Testis (tissue), 2 donors: Measurements from ENCODE around the gene BMP7.

Experiments
- CTCF ChIP-seq, 3 experiments: fragments of 450-650 bp in 2 of 3; fragments of 200-600 bp in 1 of 3; sonication (generic) in 1 of 3; IDR thresholded peaks; one replicate each; pipeline ENCODE4 v1.5.1; 2016 to 2019; ENCODE audit warnings: antibody characterized with exemption in 3 of 3, mild to moderate bottlenecking in 2 of 3, moderate library complexity in 1 of 3
- POLR2A ChIP-seq: fragments of 450-650 bp; IDR thresholded peaks from one replicate; pipeline ENCODE4 v1.6.1; 2017; ENCODE audit warnings: antibody characterized with exemption, mild to moderate bottlenecking, moderate library complexity

- TF ChIP-seq CTCF (IDR thresholded peaks at IDR 0.05) (no peak), POLR2A (no peak)
Observed at GRCh38 chr20:57290178-57290484, 23.7 kb upstream of the BMP7 start.
